NCI-H774 (cell line): ENCODE measurements around the gene OPN5.

Source experiments
- DNase-seq: peaks from one replicate; lab custom pipeline; 2025; lab: John Stamatoyannopoulos, UW

The OPN5 gene

DNA sequence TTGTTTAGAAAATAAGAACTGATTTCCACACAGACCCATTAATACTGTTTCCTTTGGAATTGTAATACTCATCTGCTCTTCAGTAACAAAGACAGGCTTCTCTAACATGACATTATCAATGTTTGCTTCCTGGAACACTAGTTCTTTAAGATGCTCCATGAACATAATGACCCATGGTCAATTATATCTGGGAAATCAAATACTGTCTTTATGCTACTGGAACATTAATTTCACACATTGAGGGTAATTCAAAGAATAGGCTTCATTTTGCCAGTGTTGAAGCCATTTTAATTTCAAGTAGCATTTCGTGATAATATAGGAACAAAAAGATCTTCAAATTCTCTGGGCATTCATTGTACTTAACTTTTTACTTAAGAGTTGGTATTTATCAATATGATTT lies 80.9 kb downstream of the OPN5 start:
- DNase-seq, result no peak

DNA sequence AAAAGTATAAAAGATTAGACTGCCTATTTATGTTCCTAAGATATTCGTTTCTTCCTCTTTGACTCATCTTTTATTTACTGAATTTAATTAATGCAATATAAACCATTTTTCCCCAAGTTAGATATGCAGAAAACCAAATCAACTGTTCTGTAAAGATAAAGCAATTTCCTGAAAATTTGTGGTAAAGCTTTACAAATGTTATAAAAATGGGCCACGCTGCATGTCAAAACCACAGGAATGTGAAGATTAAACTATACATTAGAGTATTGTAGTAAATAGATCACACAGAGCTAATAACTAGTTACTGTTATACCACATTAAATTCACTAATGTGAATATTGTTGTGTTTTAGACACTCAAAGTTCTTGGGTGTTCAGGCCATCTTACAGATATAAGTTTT lies 83.4 kb downstream of the OPN5 start:
- no peak for DNase-seq

DNA sequence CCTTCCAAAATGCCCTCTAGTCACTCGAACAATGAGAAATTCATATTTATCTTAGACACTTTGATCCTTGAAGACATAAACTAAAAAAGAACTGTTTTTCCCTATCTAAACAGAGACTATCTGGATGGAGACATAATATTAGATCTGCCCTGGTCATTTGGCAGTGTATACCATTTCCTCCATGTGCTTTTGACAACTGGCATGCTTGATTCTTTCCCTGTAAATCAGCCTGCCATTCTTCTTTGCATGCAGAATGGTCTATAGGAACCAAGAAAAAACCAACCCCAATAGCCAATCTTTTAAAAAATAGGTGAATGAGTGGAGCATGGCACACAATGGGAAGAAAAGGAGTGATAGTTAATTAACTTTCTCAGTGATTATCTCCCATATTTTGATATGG lies 93.8 kb downstream of the OPN5 start:
- DNase-seq, result no peak
